Esophagus muscularis mucosa (tissue), 4 donors: ENCODE measurements around the gene GOLGA7B. TPM values are rescaled to one million over a fixed set of nuclear protein-coding genes. Genes with fewer than 3 reads are reported as not detected.

Experiments
- DNase-seq: peaks from one replicate; pipeline ENCODE4 v3.0.0-alpha.2; 2017; ENCODE audit errors: extremely low spot score
- H3K27ac ChIP-seq, 4 donors: fragments of 200-600 bp; sonication (generic); replicated peaks in 1 of 4; 1 replicate in 3 of 4; 2 replicates in 1 of 4; pipeline ENCODE4 v1.5.1; 2016 to 2019; ENCODE audit warnings: mild to moderate bottlenecking in 1 of 4
- H3K27me3 ChIP-seq, 4 donors: fragments of 200-600 bp; sonication (generic); one replicate each; pipeline versions ENCODE4 v1.5.1 to v1.6.0; 2016 to 2019
- H3K36me3 ChIP-seq, 4 donors: fragments of 200-600 bp; sonication (generic); one replicate each; pipeline ENCODE4 v1.5.1; 2016 to 2019
- H3K4me1 ChIP-seq, 4 donors: fragments of 200-600 bp; sonication (generic); one replicate each; pipeline ENCODE4 v1.5.1; 2016 to 2019
- H3K4me3 ChIP-seq, 4 donors: fragments of 200-600 bp; sonication (generic); 1 replicate in 2 of 4; 2 replicates in 2 of 4; pipeline ENCODE4 v1.5.1; 2016 to 2019; ENCODE audit warnings: mild to moderate bottlenecking in 4 of 4, moderate library complexity in 1 of 4
- H3K9me3 ChIP-seq, 4 donors: fragments of 200-600 bp; sonication (generic); 1 replicate in 3 of 4; 2 replicates in 1 of 4; pipeline ENCODE4 v1.5.1; 2016 to 2019
- EP300 ChIP-seq: sonication (generic); formaldehyde crosslinking; IDR thresholded peaks from one replicate; pipeline ENCODE4 v1.6.1; 2017; ENCODE audit warnings: antibody characterized with exemption
- POLR2A ChIP-seq: fragments of 450-650 bp; IDR thresholded peaks from one replicate; pipeline ENCODE4 v1.6.1; 2017; ENCODE audit warnings: antibody characterized with exemption, moderate library complexity, mild to moderate bottlenecking, low read depth
- POLR2AphosphoS5 ChIP-seq, 2 donors: sonication (generic); formaldehyde crosslinking; IDR thresholded peaks; one replicate each; pipeline ENCODE4 v1.6.1; 2017; ENCODE audit warnings: antibody characterized with exemption in 2 of 2
- WGBS: methylation state at CpG from one replicate; pipeline ENCODE4 v1.1.5; 2018; 5-methylcytosine and 5-hydroxymethylcytosine counted together
- intact Hi-C: fragments of 100-400 bp; cut with DNase I; formaldehyde crosslinking; loops from one replicate; pipeline ENCODE4 v1.15.1; 2023
- total RNA-seq, 4 donors: library from RNA; depleted of rRNA; stranded (reverse); fragments of >200 nt; gene quantifications; one replicate each; pipeline versions ENCODE4 v1.1.0 to v1.2.1, GENCODE V29; 2016
- TF ChIP-seq, protein P1 (sequence below), 3 experiments: fragments of 200-600 bp in 2 of 3; fragments of 450-650 bp in 1 of 3; sonication (generic) in 2 of 3; IDR thresholded peaks; one replicate each; pipeline ENCODE4 v1.5.1; 2017 to 2019; ENCODE audit warnings: antibody characterized with exemption in 3 of 3, mild to moderate bottlenecking in 2 of 3, moderate library complexity in 1 of 3

GOLGA7B gene
- total RNA-seq, 4 donors from 2014 or later, result under 0.01 to 0.33 (median 0.18) TPM

DNA sequence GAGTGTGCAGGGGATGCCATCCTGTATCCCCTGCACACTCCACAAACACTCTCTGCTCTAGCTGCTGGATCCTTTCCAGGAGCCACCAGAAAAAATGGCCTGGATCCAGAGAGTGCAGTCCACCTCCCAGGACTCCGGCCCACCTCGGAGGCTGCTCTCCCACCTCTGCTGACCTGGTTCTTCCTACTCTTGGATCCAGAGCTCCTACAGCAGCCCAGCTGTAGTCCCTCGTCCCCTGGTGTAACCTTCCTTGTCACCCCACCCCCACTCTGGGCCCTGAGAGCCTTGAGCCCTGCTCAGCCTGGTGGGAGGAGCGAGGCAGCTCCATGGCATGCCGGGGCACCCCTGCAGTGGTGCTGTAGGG, 54.4 kb downstream of the GOLGA7B start:
- Histone ChIP-seq H3K36me3 (no peaks in the 10 kb centered on the region), H3K4me3 (no peak overlapping the region), H3K9me3 (no peaks in the 10 kb centered on the region), H3K27ac (no peak overlapping the region), H3K4me1 (peaks cover 0 to 6% (median 0%) of the 10 kb centered on the region in 4 donors), H3K27me3 (peaks cover 0 to 69% (median 0%) of the 10 kb centered on the region in 4 donors)
- no peak for TF ChIP-seq POLR2AphosphoS5 (IDR thresholded peaks at IDR 0.05)
- intact Hi-C loops, result no loop called here
- WGBS, result 70% methylated on average over 5 of the region's 5 CpGs
- DNase-seq, result no peak

DNA sequence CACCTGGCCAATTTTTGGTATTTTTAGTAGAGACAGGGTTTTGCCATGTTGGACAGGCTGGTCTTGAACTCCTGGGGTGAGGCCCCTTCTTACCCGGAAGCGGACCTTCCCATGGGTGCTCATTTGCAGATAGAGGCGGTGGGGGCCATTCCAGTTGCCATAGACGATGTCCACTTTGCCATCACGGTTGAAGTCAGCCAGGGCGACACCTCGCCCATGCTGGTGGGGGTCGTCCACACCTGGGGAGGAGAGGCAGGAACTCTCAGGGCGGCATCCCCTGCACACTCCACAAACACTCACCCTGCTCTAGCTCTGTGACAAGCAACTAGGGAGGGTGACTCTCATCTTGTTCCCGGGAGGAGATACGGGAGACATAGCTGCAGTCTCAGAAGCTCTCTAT, 54.9 kb downstream of the GOLGA7B start:
- TF ChIP-seq POLR2AphosphoS5 (IDR thresholded peaks at IDR 0.05) (no peak), POLR2A (no peak), EP300 (no peak)
- TF ChIP-seq, protein P1, sequence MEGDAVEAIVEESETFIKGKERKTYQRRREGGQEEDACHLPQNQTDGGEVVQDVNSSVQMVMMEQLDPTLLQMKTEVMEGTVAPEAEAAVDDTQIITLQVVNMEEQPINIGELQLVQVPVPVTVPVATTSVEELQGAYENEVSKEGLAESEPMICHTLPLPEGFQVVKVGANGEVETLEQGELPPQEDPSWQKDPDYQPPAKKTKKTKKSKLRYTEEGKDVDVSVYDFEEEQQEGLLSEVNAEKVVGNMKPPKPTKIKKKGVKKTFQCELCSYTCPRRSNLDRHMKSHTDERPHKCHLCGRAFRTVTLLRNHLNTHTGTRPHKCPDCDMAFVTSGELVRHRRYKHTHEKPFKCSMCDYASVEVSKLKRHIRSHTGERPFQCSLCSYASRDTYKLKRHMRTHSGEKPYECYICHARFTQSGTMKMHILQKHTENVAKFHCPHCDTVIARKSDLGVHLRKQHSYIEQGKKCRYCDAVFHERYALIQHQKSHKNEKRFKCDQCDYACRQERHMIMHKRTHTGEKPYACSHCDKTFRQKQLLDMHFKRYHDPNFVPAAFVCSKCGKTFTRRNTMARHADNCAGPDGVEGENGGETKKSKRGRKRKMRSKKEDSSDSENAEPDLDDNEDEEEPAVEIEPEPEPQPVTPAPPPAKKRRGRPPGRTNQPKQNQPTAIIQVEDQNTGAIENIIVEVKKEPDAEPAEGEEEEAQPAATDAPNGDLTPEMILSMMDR (IDR thresholded peaks at IDR 0.05), result no peak
- H3K27me3 ChIP-seq, result peaks cover 0 to 63% (median 0%) of the 10 kb centered on the region in 4 donors

DNA sequence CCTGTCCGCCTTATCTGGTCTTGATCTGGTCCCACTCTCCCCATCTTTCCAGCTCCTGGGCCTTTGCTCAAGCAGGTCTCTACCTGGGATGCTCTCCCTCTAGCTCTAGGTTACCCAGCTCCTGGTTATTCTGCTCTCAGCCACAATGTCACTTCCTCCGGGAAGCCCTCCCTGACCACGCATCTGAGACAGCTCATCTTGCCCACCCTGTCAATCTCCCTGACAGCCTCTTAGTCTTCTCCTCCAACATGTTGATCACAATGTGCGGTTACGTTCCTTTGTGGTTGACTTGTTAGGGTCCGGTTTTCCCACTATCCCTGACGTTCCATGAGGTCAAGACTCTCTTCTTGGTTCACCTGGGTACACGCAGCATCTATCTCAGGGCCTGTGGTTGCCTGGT, 55.6 kb downstream of the GOLGA7B start:
- no peak overlapping the region for H3K4me3 ChIP-seq
- peaks cover 0 to 56% (median 0%) of the 10 kb centered on the region in 4 donors for H3K27me3 ChIP-seq
- peaks cover 0 to 6% (median 0%) of the 10 kb centered on the region in 4 donors for H3K4me1 ChIP-seq
- WGBS, result 84% methylated on average over 8 of the region's 8 CpGs
- no peak for TF ChIP-seq POLR2A
- no peak for TF ChIP-seq EP300
- TF ChIP-seq, protein P1 (IDR thresholded peaks at IDR 0.05), result no peak
- no peak for TF ChIP-seq POLR2AphosphoS5 (IDR thresholded peaks at IDR 0.05)
- H3K36me3 ChIP-seq, result no peaks in the 10 kb centered on the region
- H3K9me3 ChIP-seq, result no peaks in the 10 kb centered on the region
- intact Hi-C loops, result no loop called here
- DNase-seq, result no peak
- H3K27ac ChIP-seq, result no peak overlapping the region

More for the DNA sequence above, 54.9 kb downstream of the GOLGA7B start:
- Histone ChIP-seq H3K9me3 (no peaks in the 10 kb centered on the region), H3K4me1 (peaks cover 0 to 6% (median 0%) of the 10 kb centered on the region in 4 donors), H3K27ac (no peak overlapping the region), H3K36me3 (no peaks in the 10 kb centered on the region), H3K4me3 (no peak overlapping the region)
- DNase-seq, result no peak
- WGBS, result 87% methylated on average over 11 of the region's 11 CpGs
- intact Hi-C loops, result no loop called here

DNA sequence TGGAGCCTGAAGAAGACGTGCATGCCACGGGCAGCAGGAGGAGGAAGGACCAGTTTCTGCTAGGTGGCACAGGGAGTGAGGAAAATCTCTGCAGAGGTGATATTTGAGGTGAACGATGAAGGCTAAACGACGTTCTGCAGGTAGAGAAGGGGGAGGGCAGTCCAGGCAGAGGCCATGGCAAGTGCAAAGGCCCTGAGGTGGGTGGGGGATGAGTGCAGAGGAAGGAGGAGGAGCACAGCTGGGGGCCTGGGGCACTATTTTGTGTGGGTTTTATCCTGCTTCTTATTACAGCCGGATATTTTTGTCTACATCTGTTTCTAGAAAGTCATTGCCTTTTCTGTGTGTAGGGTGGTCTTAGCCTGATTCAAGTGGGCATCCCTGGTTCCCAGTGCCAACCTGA, 57.6 kb downstream of the GOLGA7B start:
- H3K27ac ChIP-seq, result no peak overlapping the region
- H3K4me1 ChIP-seq, result peaks cover 0 to 6% (median 0%) of the 10 kb centered on the region in 4 donors
- DNase-seq, result no peak
- TF ChIP-seq POLR2A, result no peak
- TF ChIP-seq EP300, result no peak
- TF ChIP-seq, protein P1 (IDR thresholded peaks at IDR 0.05), result no peak
- TF ChIP-seq POLR2AphosphoS5 (IDR thresholded peaks at IDR 0.05), result no peak
- no peaks in the 10 kb centered on the region for H3K36me3 ChIP-seq
- intact Hi-C loops, result no loop called here
- H3K9me3 ChIP-seq, result no peaks in the 10 kb centered on the region
- H3K27me3 ChIP-seq, result peaks cover 0 to 53% (median 0%) of the 10 kb centered on the region in 4 donors
- 93% methylated on average over 6 of the region's 6 CpGs for WGBS
- no peak overlapping the region for H3K4me3 ChIP-seq

DNA sequence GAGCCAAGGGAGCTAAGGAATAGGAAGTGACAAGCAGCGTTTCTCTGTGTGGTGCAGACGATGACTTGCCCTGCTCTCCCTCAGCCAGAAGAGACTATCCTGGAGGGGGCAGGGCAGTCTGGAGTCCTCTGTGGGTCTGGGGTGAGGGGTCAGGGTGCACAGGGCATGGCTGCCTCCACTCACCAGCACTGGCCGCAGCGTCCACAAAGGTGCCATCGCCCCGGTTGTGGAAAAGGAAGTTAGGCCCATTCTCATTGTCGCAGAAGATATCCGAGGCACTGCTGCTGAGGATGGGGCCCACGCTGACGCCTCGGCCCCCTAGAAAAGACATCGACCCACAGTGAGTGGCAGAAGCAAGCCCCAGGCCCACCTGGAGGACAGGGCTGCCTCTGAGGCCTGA, 58.2 kb downstream of the GOLGA7B start:
- intact Hi-C loops, result no loop called here
- H3K9me3 ChIP-seq, result no peaks in the 10 kb centered on the region

More for the DNA sequence above, 58.2 kb downstream of the GOLGA7B start:
- H3K36me3 ChIP-seq, result no peaks in the 10 kb centered on the region
- H3K27me3 ChIP-seq, result peaks cover 0 to 55% (median 0%) of the 10 kb centered on the region in 4 donors
- TF ChIP-seq EP300 (no peak), POLR2AphosphoS5 (IDR thresholded peaks at IDR 0.05) (no peak), POLR2A (no peak)
- TF ChIP-seq, protein P1 (IDR thresholded peaks at IDR 0.05), result no peak
- no peak for DNase-seq
- H3K4me1 ChIP-seq, result peaks cover 0 to 6% (median 0%) of the 10 kb centered on the region in 4 donors
- 84% methylated on average over 12 of the region's 12 CpGs for WGBS
- H3K27ac ChIP-seq, result no peak overlapping the region
- H3K4me3 ChIP-seq, result no peak overlapping the region
